HL-60 (cell line): Measurements from ENCODE around the gene TBC1D22A.

Experiments
- DNase-seq, 2 experiments: peaks; one replicate each; pipeline ENCODE4 v3.0.0-alpha.2; 2010 to 2020; ENCODE audit warnings: low read depth in 1 of 2, low spot score in 1 of 2
- H3K27ac ChIP-seq: fragments of 250-450 bp; sonication (Bioruptor Pico); replicated peaks from 2 replicates; pipeline ENCODE4 v1.5.1; 2020; ENCODE audit warnings: mild to moderate bottlenecking, moderate library complexity
- H3K27me3 ChIP-seq: fragments of 250-450 bp; sonication (Bioruptor Pico); 2 replicates; pipeline ENCODE4 v1.5.1; 2021; ENCODE audit warnings: mild to moderate bottlenecking, moderate library complexity; ENCODE audit not compliant: insufficient read depth, poor library complexity, severe bottlenecking
- H3K4me3 ChIP-seq: replicated peaks from 2 replicates; pipeline ENCODE4 v1.5.1; 2011; ENCODE audit warnings: mild to moderate bottlenecking, control low read depth, low read length; ENCODE audit not compliant: insufficient read depth
- CTCF ChIP-seq: IDR thresholded peaks from one replicate; pipeline ENCODE4 v1.5.1; 2011; ENCODE audit warnings: low read length, control low read depth, inconsistent platforms; ENCODE audit not compliant: insufficient read depth
- GABPA ChIP-seq: IDR thresholded peaks from 2 replicates; pipeline ENCODE4 v1.6.1; 2012; ENCODE audit warnings: low read depth
- POLR2AphosphoS5 ChIP-seq: IDR thresholded peaks from 2 replicates; pipeline ENCODE4 v1.6.1; 2012; ENCODE audit warnings: low read depth
- REST ChIP-seq: IDR thresholded peaks from 2 replicates; pipeline ENCODE4 v1.6.1; 2012; ENCODE audit warnings: low read depth; ENCODE audit not compliant: insufficient replicate concordance
- SPI1 ChIP-seq: IDR thresholded peaks from 2 replicates; pipeline ENCODE4 v1.6.1; 2012; ENCODE audit warnings: low read depth, mild to moderate bottlenecking, borderline replicate concordance

Gene TBC1D22A

GRCh38 chr22:46982635-46983034, 220.2 kb downstream of the TBC1D22A start:
- Histone ChIP-seq H3K27me3 (no peaks in the 10 kb centered on the region), H3K27ac (no peak overlapping the region), H3K4me3 (no peak overlapping the region)
- no peak for DNase-seq
- TF ChIP-seq REST = no peak
- TF ChIP-seq SPI1 = no peak
- no peak for TF ChIP-seq POLR2AphosphoS5
- no peak for TF ChIP-seq GABPA
- TF ChIP-seq CTCF = no peak

- Histone ChIP-seq H3K4me3 (no peak overlapping the region), H3K27me3 (no peaks in the 10 kb centered on the region), H3K27ac (no peak overlapping the region)
- TF ChIP-seq GABPA (no peak), CTCF (no peak), REST (no peak), POLR2AphosphoS5 (no peak)
- DNase-seq = no peak
These were observed 220.6 kb downstream of the TBC1D22A start for GRCh38 chr22:46983046-46983445.

- Histone ChIP-seq H3K27ac (no peak overlapping the region), H3K27me3 (no peaks in the 10 kb centered on the region), H3K4me3 (no peak overlapping the region)
- no peak for DNase-seq
- no peak for TF ChIP-seq SPI1
- TF ChIP-seq CTCF = no peak
These were observed 222.5 kb downstream of the TBC1D22A start for GRCh38 chr22:46984751-46985506.

- Histone ChIP-seq H3K27me3 (no peaks in the 10 kb centered on the region), H3K27ac (no peak overlapping the region), H3K4me3 (no peak overlapping the region)
- no peak for TF ChIP-seq CTCF
- TF ChIP-seq GABPA = no peak
- TF ChIP-seq SPI1 = no peak
- TF ChIP-seq POLR2AphosphoS5 = no peak
- DNase-seq = no peak
These were observed 223.0 kb downstream of the TBC1D22A start for GRCh38 chr22:46985507-46985882.
